Body of pancreas (tissue), 4 donors: ENCODE data around the gene GNLY.

Experiments
- POLR2A ChIP-seq, 3 donors: fragments of 450-650 bp; IDR thresholded peaks; one replicate each; pipeline ENCODE4 v1.6.1; 2016; ENCODE audit warnings: antibody characterized with exemption in 3 of 3, mild to moderate bottlenecking in 2 of 3
- TF ChIP-seq, protein P1 (sequence below), 7 experiments: fragments of 450-650 bp in 4 of 7; fragments of 200-600 bp in 3 of 7; sonication (generic) in 3 of 7; IDR thresholded peaks; one replicate each; pipeline ENCODE4 v1.5.1; 2016 to 2019; ENCODE audit warnings: antibody characterized with exemption in 7 of 7

GRCh38 chr2:85649201-85650190 lies 44.7 kb upstream of the GNLY start:
- no peak for TF ChIP-seq POLR2A (IDR thresholded peaks at IDR 0.05)
- TF ChIP-seq, protein P1, sequence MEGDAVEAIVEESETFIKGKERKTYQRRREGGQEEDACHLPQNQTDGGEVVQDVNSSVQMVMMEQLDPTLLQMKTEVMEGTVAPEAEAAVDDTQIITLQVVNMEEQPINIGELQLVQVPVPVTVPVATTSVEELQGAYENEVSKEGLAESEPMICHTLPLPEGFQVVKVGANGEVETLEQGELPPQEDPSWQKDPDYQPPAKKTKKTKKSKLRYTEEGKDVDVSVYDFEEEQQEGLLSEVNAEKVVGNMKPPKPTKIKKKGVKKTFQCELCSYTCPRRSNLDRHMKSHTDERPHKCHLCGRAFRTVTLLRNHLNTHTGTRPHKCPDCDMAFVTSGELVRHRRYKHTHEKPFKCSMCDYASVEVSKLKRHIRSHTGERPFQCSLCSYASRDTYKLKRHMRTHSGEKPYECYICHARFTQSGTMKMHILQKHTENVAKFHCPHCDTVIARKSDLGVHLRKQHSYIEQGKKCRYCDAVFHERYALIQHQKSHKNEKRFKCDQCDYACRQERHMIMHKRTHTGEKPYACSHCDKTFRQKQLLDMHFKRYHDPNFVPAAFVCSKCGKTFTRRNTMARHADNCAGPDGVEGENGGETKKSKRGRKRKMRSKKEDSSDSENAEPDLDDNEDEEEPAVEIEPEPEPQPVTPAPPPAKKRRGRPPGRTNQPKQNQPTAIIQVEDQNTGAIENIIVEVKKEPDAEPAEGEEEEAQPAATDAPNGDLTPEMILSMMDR (IDR thresholded peaks at IDR 0.05), result no peak
